Ramos (cell line): ENCODE results near the gene BACH2.

Source experiments
- in situ Hi-C: fragments of 300-500 bp; cut with MboI; formaldehyde crosslinking; loops from one replicate; pipeline ENCODE4 v1.14.3; 2022; ENCODE audit warnings: low sequenced_read_pairs; ENCODE audit not compliant: unreplicated experiment

BACH2 gene

GRCh38 chr6:90192857-90193256 lies 103.8 kb downstream of the BACH2 start:
- in situ Hi-C loops, result no loop called here

GRCh38 chr6:90190752-90191395 lies 105.8 kb downstream of the BACH2 start:
- in situ Hi-C loops, result no loop called here

GRCh38 chr6:90190131-90190530 lies 106.5 kb downstream of the BACH2 start:
- in situ Hi-C loops, result no loop called here

GRCh38 chr6:90187437-90188121 lies 109.1 kb downstream of the BACH2 start:
- in situ Hi-C loops, result no loop called here

GRCh38 chr6:90186637-90187371 lies 109.8 kb downstream of the BACH2 start:
- in situ Hi-C loops, result no loop called here

- in situ Hi-C loops, result no loop called here
These were observed 110.6 kb downstream of the BACH2 start for GRCh38 chr6:90186026-90186425.

GRCh38 chr6:90184334-90185298 lies 112.0 kb downstream of the BACH2 start:
- in situ Hi-C loops, result no loop called here

GRCh38 chr6:90183587-90184333 lies 112.9 kb downstream of the BACH2 start:
- in situ Hi-C loops, result no loop called here

GRCh38 chr6:90180526-90180925 lies 116.1 kb downstream of the BACH2 start:
- in situ Hi-C loops, result no loop called here

GRCh38 chr6:90179190-90180169 lies 117.2 kb downstream of the BACH2 start:
- in situ Hi-C loops, result no loop called here

- in situ Hi-C loops, result no loop called here
These were observed 118.2 kb downstream of the BACH2 start for GRCh38 chr6:90178384-90178855.

GRCh38 chr6:90177544-90178383 lies 118.9 kb downstream of the BACH2 start:
- in situ Hi-C loops, result no loop called here

GRCh38 chr6:90175627-90176538 lies 120.8 kb downstream of the BACH2 start:
- in situ Hi-C loops, result no loop called here

- in situ Hi-C loops, result no loop called here
These were observed 123.2 kb downstream of the BACH2 start for GRCh38 chr6:90173262-90173925.

- in situ Hi-C loops, result no loop called here
These were observed 126.0 kb downstream of the BACH2 start for GRCh38 chr6:90170601-90171000.

GRCh38 chr6:90169374-90169773 lies 127.3 kb downstream of the BACH2 start:
- in situ Hi-C loops, result no loop called here
